ENCODE results near the gene VEGFB. TPM values are rescaled to one million over a fixed set of nuclear protein-coding genes. Genes with fewer than 3 reads are reported as not detected.

VEGFB gene
- total RNA-seq, 4 donors from 2014 or later = 20.0 to 120 (median 26.0) TPM

DNA sequence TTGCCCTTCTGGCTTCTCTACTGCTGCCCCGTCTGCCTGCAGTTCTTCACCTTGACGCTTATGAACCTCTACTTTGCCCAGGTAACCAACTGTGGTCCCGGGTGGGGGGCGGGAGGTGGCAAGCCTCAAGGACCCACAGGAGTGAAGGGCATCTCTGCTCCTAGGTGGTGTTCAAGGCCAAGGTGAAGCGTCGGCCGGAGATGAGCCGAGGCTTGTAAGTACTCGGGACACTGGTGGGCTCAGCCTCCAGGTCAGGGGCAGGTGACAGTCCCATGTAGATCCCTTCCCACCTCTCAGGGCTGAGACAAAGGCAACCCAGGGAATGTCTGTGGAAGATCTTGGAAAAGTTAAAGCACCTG is 52.4 kb downstream of the VEGFB start:
- H3K9me3 ChIP-seq = no peaks in the 10 kb centered on the region
- DNase-seq = no peak
- no peaks in the 10 kb centered on the region for H3K36me3 ChIP-seq
- H3K27ac ChIP-seq = no peak overlapping the region
- intact Hi-C loops (cut with DNase I; ENCODE audit: low total_unique reads) = no loop called here
- peaks cover 6 to 21% of the 10 kb centered on the region in 2 donors for H3K4me1 ChIP-seq
- H3K4me3 ChIP-seq = no peak overlapping the region
- TF ChIP-seq POLR2A (IDR thresholded peaks at IDR 0.05) = no peak
- TF ChIP-seq, protein P1, sequence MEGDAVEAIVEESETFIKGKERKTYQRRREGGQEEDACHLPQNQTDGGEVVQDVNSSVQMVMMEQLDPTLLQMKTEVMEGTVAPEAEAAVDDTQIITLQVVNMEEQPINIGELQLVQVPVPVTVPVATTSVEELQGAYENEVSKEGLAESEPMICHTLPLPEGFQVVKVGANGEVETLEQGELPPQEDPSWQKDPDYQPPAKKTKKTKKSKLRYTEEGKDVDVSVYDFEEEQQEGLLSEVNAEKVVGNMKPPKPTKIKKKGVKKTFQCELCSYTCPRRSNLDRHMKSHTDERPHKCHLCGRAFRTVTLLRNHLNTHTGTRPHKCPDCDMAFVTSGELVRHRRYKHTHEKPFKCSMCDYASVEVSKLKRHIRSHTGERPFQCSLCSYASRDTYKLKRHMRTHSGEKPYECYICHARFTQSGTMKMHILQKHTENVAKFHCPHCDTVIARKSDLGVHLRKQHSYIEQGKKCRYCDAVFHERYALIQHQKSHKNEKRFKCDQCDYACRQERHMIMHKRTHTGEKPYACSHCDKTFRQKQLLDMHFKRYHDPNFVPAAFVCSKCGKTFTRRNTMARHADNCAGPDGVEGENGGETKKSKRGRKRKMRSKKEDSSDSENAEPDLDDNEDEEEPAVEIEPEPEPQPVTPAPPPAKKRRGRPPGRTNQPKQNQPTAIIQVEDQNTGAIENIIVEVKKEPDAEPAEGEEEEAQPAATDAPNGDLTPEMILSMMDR (IDR thresholded peaks at IDR 0.05) = no peak
- no peaks in the 10 kb centered on the region for H3K27me3 ChIP-seq

DNA sequence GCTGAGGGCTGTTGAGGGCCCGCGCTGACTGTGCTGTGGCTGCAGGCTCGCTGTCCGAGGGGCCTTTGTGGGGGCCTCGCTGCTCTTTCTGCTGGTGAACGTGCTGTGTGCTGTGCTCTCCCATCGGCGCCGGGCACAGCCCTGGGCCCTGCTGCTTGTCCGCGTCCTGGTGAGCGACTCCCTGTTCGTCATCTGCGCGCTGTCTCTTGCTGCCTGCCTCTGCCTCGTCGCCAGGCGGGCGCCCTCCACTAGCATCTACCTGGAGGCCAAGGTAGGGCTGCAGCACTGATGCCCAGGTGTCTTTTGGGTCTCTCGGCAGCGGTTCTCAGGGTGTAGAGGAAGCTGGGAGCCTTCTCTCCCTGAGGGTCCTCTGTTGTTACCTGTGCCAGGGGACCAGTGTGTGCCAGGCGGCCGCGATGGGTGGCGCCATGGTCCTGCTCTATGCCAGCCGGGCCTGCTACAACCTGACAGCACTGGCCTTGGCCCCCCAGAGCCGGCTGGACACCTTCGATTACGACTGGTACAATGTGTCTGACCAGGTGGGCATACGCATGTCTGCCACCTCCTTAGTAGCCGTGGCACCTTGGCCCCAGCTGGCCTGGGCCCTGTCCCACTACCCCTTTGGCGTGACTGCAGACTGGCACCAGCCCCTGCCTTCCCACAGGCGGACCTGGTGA is 53.4 kb downstream of the VEGFB start:
- H3K36me3 ChIP-seq = no peaks in the 10 kb centered on the region
- peaks cover under 1 to 7% of the 10 kb centered on the region in 2 donors for H3K27me3 ChIP-seq
- TF ChIP-seq, protein P1 (IDR thresholded peaks at IDR 0.05) = no peak
- no peak for TF ChIP-seq POLR2A (IDR thresholded peaks at IDR 0.05)
- no peak overlapping the region for H3K27ac ChIP-seq
- peaks cover 6 to 29% of the 10 kb centered on the region in 2 donors for H3K4me1 ChIP-seq
- no peak overlapping the region for H3K4me3 ChIP-seq
- no peak for DNase-seq
- no peaks in the 10 kb centered on the region for H3K9me3 ChIP-seq
- intact Hi-C loops (cut with DNase I; ENCODE audit: low total_unique reads) = no loop called here

DNA sequence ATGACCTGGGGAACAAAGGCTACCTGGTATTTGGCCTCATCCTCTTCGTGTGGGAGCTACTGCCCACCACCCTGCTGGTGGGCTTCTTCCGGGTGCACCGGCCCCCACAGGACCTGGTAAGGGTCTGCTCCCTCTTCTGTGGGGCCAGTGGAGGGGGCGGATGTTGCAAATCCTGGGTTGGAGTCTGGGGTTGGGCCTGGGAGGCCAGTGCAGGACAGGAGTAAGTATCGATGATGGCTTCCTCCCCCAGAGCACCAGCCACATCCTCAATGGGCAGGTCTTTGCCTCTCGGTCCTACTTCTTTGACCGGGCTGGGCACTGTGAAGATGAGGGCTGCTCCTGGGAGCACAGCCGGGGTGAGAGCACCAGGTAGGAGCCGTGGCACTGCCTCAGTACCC is 54.0 kb downstream of the VEGFB start:
- Histone ChIP-seq H3K4me1 (peaks cover 3 to 26% of the 10 kb centered on the region in 2 donors), H3K9me3 (no peaks in the 10 kb centered on the region), H3K27ac (no peak overlapping the region), H3K4me3 (no peak overlapping the region), H3K27me3 (peaks cover 5 to 8% of the 10 kb centered on the region in 2 donors), H3K36me3 (no peaks in the 10 kb centered on the region)
- intact Hi-C loops (cut with DNase I; ENCODE audit: low total_unique reads) = no loop called here
- TF ChIP-seq, protein P1 (IDR thresholded peaks at IDR 0.05) = no peak
- TF ChIP-seq POLR2A (IDR thresholded peaks at IDR 0.05) = no peak
- DNase-seq = no peak

Other genes with a start within 250 kb of the VEGFB start
- gene OTUB1, start 248.1 kb upstream of the VEGFB start, total RNA-seq = 10 to 100 TPM; 29.5 to 54.6 (median 45.8) TPM
- 1 to 10 TPM in 2 of 4 donors, under 1 TPM in 1, not detected in 1; 0.26 to 7.3 (median 1.9) TPM for gene FLRT1, start 198.7 kb upstream of the VEGFB start, total RNA-seq
- 10 to 100 TPM in 1 of 4 donors, 1 to 10 TPM in 3; 1.8 to 27.1 (median 6.6) TPM for gene MACROD1, start 68.5 kb upstream of the VEGFB start, total RNA-seq
- 100 to 1,000 TPM in 1 of 4 donors, 10 to 100 TPM in 3; 20.9 to 101 (median 83.8) TPM for gene STIP1, start 48.4 kb upstream of the VEGFB start, total RNA-seq
- 10 to 100 TPM in 2 of 4 donors, 1 to 10 TPM in 2; 3.1 to 50.3 (median 9.3) TPM for gene FERMT3, start 27.9 kb upstream of the VEGFB start, total RNA-seq
- gene TRPT1, start 8.4 kb upstream of the VEGFB start, total RNA-seq = 10 to 100 TPM in 3 of 4 donors, 1 to 10 TPM in 1; 7.2 to 42.9 (median 18.7) TPM
- 10 to 100 TPM; 10.8 to 44.9 (median 34.0) TPM for gene NUDT22, start 8.3 kb upstream of the VEGFB start, total RNA-seq
- gene DNAJC4, start 4.0 kb upstream of the VEGFB start, total RNA-seq = 10 to 100 TPM in 2 of 4 donors, 1 to 10 TPM in 1, not detected in 1; 7.9 to 28.6 (median 16.6) TPM
- gene FKBP2, start 6.5 kb downstream of the VEGFB start, total RNA-seq = 10 to 100 TPM; 22.3 to 74.0 (median 37.7) TPM
- 10 to 100 TPM in 3 of 4 donors, 1 to 10 TPM in 1; 9.5 to 63.4 (median 28.3) TPM for gene PPP1R14B, start 12.4 kb downstream of the VEGFB start, total RNA-seq
- gene PLCB3, start 16.9 kb downstream of the VEGFB start, total RNA-seq = 10 to 100 TPM in 3 of 4 donors, 1 to 10 TPM in 1; 10.0 to 39.5 (median 21.8) TPM
- 10 to 100 TPM; 54.8 to 72.9 (median 62.0) TPM for gene BAD, start 50.1 kb downstream of the VEGFB start, total RNA-seq
- gene GPR137, start 51.3 kb downstream of the VEGFB start, total RNA-seq = 10 to 100 TPM in 2 of 4 donors, 1 to 10 TPM in 1, under 1 TPM in 1; 0.51 to 32.3 (median 10.6) TPM
- under 1 TPM in 2 of 4 donors, not detected in 2; 0.61 to 0.76 TPM for gene KCNK4, start 56.7 kb downstream of the VEGFB start, total RNA-seq
- gene CATSPERZ, start 65.8 kb downstream of the VEGFB start, total RNA-seq = not detected
- 10 to 100 TPM; 12.1 to 49.2 (median 17.5) TPM for gene ESRRA, start 70.9 kb downstream of the VEGFB start, total RNA-seq
- 100 to 1,000 TPM; 200 to 462 (median 323) TPM for gene TRMT112, start 83.0 kb downstream of the VEGFB start, total RNA-seq
- gene PRDX5, start 83.5 kb downstream of the VEGFB start, total RNA-seq = 100 to 1,000 TPM in 3 of 4 donors, 10 to 100 TPM in 1; 97.1 to 156 (median 113) TPM
- 1 to 10 TPM in 3 of 4 donors, under 1 TPM in 1; 0.29 to 5.7 (median 2.9) TPM for gene CCDC88B, start 105.6 kb downstream of the VEGFB start, total RNA-seq
- 10 to 100 TPM in 3 of 4 donors, 1 to 10 TPM in 1; 2.4 to 37.4 (median 29.3) TPM for gene RPS6KA4, start 124.6 kb downstream of the VEGFB start, total RNA-seq

Measured in uterus (tissue), 4 donors.